GM12878 (cell line): Measurements from ENCODE around the gene DNAJC3. TPM values are rescaled to one million over a fixed set of nuclear protein-coding genes. Genes with fewer than 3 reads are reported as not detected.

Source experiments
- ATAC-seq: fragments of 200-7000 bp; cut with Tn5 transposase; 3 replicates; pipeline ENCODE4 v1.9.1; 2020; ENCODE audit warnings: mild to moderate bottlenecking, moderate library complexity
- BruUV-seq: library from RNA; stranded (reverse); fragments of 400-500 nt; replicated peaks from 2 replicates; lab custom pipeline; 2021; lab: Mats Ljungman, UMichigan
- CTCF ChIA-PET: fragments of 300-600 bp; sonication (Branson Sonifier 250); formaldehyde crosslinking; extraction: SDS; loops from one replicate; lab custom pipeline; 2021; ENCODE audit warnings: inconsistent platforms; lab: Yijun Ruan, JAX
- POLR2A ChIA-PET: fragments of 350-600 bp; formaldehyde crosslinking; extraction: SDS; loops from one replicate; lab custom pipeline; 2021; ENCODE audit warnings: inconsistent platforms; lab: Charles Lee
- RAD21 ChIA-PET: fragments of 300-600 bp; sonication (Branson Sonifier 250); formaldehyde crosslinking; loops from one replicate; lab custom pipeline; 2023; ENCODE audit warnings: antibody characterized with exemption; ENCODE audit not compliant: unreplicated experiment; lab: Charles Lee
- SMC1A ChIA-PET: fragments of 300-600 bp; sonication (Branson Sonifier 250); formaldehyde crosslinking; loops from one replicate; lab custom pipeline; 2023; ENCODE audit not compliant: unreplicated experiment, uncharacterized antibody; lab: Charles Lee
- DNase-seq: peaks from one replicate; pipeline ENCODE4 v3.0.0-alpha.2; 2011; ENCODE audit warnings: low read depth, low spot score
- FAIRE-seq: peaks from 3 replicates; lab custom pipeline; 2011; peaks lifted over from hg19 to GRCh38; lab: Jason Lieb, UNC
- H2AFZ ChIP-seq: 2 replicates; pipeline ENCODE4 v1.6.0; 2011; ENCODE audit warnings: low read depth, low read length, control low read depth; ENCODE audit not compliant: control insufficient read depth
- H3K27ac ChIP-seq: 2 replicates; pipeline ENCODE4 v1.5.1; 2011; ENCODE audit warnings: control low read depth; ENCODE audit not compliant: control insufficient read depth, insufficient read depth
- H3K27me3 ChIP-seq, 2 experiments: replicated peaks in 1 of 2; 2 replicates each; pipeline versions ENCODE4 v1.6.0 to v1.6.1; 2011; ENCODE audit warnings: low read length in 1 of 2; ENCODE audit not compliant: control insufficient read depth in 2 of 2, insufficient read depth in 2 of 2
- H3K36me3 ChIP-seq, 2 experiments: 2 replicates each; pipeline ENCODE4 v1.5.1; 2011; ENCODE audit warnings: low read length in 1 of 2; ENCODE audit not compliant: control insufficient read depth in 2 of 2, insufficient read depth in 2 of 2
- H3K4me1 ChIP-seq: 2 replicates; pipeline ENCODE4 v1.6.1; 2011; ENCODE audit warnings: mild to moderate bottlenecking, low read length, moderate library complexity, mixed read lengths; ENCODE audit not compliant: control insufficient read depth, insufficient read depth
- H3K4me2 ChIP-seq: 2 replicates; pipeline ENCODE4 v1.6.0; 2011; ENCODE audit warnings: control low read depth; ENCODE audit not compliant: control insufficient read depth, insufficient read depth
- H3K4me3 ChIP-seq: fragments of 200-600 bp; sonication (generic); 2 replicates; pipeline ENCODE4 v1.5.1; 2016
- H3K79me2 ChIP-seq: 2 replicates; pipeline ENCODE4 v1.6.0; 2011; ENCODE audit warnings: low read length; ENCODE audit not compliant: control insufficient read depth, insufficient read depth
- H3K9ac ChIP-seq: 2 replicates; pipeline ENCODE4 v1.8.0; 2011; ENCODE audit warnings: low read length, control low read depth, mixed read lengths; ENCODE audit not compliant: control insufficient read depth, insufficient read depth
- H3K9me3 ChIP-seq: replicated peaks from 3 replicates; pipeline ENCODE4 v1.5.1; 2011; ENCODE audit warnings: mild to moderate bottlenecking, low read length; ENCODE audit not compliant: control insufficient read depth, insufficient read depth
- H4K20me1 ChIP-seq: 2 replicates; pipeline ENCODE4 v1.6.0; 2011; ENCODE audit not compliant: control insufficient read depth, insufficient read depth
- ATF7 ChIP-seq: fragments of 450-650 bp; IDR thresholded peaks from 2 replicates; pipeline ENCODE4 v1.6.1; 2016; ENCODE audit warnings: low read depth, mild to moderate bottlenecking
- BMI1 ChIP-seq: fragments of 450-650 bp; IDR thresholded peaks from 2 replicates; pipeline ENCODE4 v1.6.1; 2016; ENCODE audit warnings: mild to moderate bottlenecking, moderate library complexity, borderline replicate concordance
- CBX3 ChIP-seq: fragments of 200-600 bp; sonication (generic); IDR thresholded peaks from 2 replicates; pipeline ENCODE4 v1.6.1; 2016; ENCODE audit warnings: low read depth, borderline replicate concordance
- HDGF ChIP-seq: fragments of 450-650 bp; IDR thresholded peaks from 2 replicates; pipeline ENCODE4 v1.6.1; 2016; ENCODE audit warnings: antibody characterized with exemption
- NFIC ChIP-seq: IDR thresholded peaks from 2 replicates; pipeline ENCODE4 v1.6.1; 2012; ENCODE audit warnings: low read depth, mild to moderate bottlenecking, inconsistent platforms, low read length, moderate library complexity
- PAX5 ChIP-seq: IDR thresholded peaks from 2 replicates; pipeline ENCODE4 v1.6.1; 2011; ENCODE audit warnings: low read depth, low read length, borderline replicate concordance
- SIN3A ChIP-seq: IDR thresholded peaks from 2 replicates; pipeline ENCODE4 v1.6.1; 2012; ENCODE audit warnings: low read depth, low read length, improper control_type of control experiment
- SIX5 ChIP-seq: IDR thresholded peaks from 2 replicates; pipeline ENCODE4 v1.6.1; 2011; ENCODE audit warnings: mild to moderate bottlenecking, low read depth, low read length, moderate library complexity; ENCODE audit not compliant: severe bottlenecking
- TARDBP ChIP-seq: IDR thresholded peaks from 2 replicates; pipeline ENCODE4 v1.6.1; 2016; ENCODE audit warnings: borderline replicate concordance
- WGBS: methylation state at CpG from one replicate; pipeline ENCODE4 v1.1.6; 2016; ENCODE audit warnings: low lambda C conversion rate; ENCODE audit not compliant: insufficient replicate concordance, insufficient coverage; ENCODE audit errors: missing lambda C conversion rate; 5-methylcytosine and 5-hydroxymethylcytosine counted together
- in situ Hi-C: fragments of 300-500 bp; cut with MboI; formaldehyde crosslinking; loops from 9 replicates; pipeline ENCODE4 v1.14.3; 2018; ENCODE audit warnings: mixed read lengths
- intact Hi-C: fragments of 100-400 bp; cut with micrococcal nuclease; formaldehyde crosslinking; loops from one replicate; pipeline ENCODE4 v1.14.2; 2022; ENCODE audit not compliant: unreplicated experiment
- polyA plus RNA-seq, 11 experiments: library from polyadenylated mRNA; depleted of rRNA in 4 of 11; unstranded in 6 of 11; stranded (reverse) in 5 of 11; fragments of >200 nt; fragmentation: Nextera tagmentation in 4 of 11; fragmentation: Illumina TruSeq in 1 of 11; extraction: Ambion mirVana in 4 of 11; extraction: Trizol in 1 of 11; gene quantifications; 1 replicate in 1 of 11; 2 replicates in 10 of 11; pipeline versions ENCODE4 v1.2.1 to v1.2.3, GENCODE V29; 2011 to 2016; ENCODE audit warnings: inconsistent platforms in 2 of 11, missing spikeins in 2 of 11, low read depth in 1 of 11
- total RNA-seq, 4 experiments: library from RNA; depleted of rRNA in 3 of 4; stranded (reverse); fragments of >200 nt in 3 of 4; fragmentation: Illumina TruSeq in 1 of 4; extraction: Trizol in 1 of 4; gene quantifications; 2 replicates each; pipeline versions ENCODE4 v1.2.1 to v1.2.3, GENCODE V29; 2013 to 2021
- TF ChIP-seq, protein P1 (sequence below): fragments of 450-650 bp; IDR thresholded peaks from 2 replicates; pipeline ENCODE4 v1.6.1; 2016; ENCODE audit warnings: mild to moderate bottlenecking, moderate library complexity, borderline replicate concordance
- TF ChIP-seq, protein P2 (sequence below): IDR thresholded peaks from 2 replicates; pipeline ENCODE4 v1.6.1; 2012; ENCODE audit warnings: low read length, inconsistent platforms
- TF ChIP-seq, protein P3 (sequence below): fragments of 450-650 bp; conservative IDR thresholded peaks from 2 replicates; pipeline ENCODE4 v1.6.1; 2017; ENCODE audit warnings: mild to moderate bottlenecking, moderate library complexity
- TF ChIP-seq, protein P4 (sequence below): IDR thresholded peaks from 2 replicates; pipeline ENCODE4 v1.6.1; 2012; ENCODE audit warnings: mild to moderate bottlenecking, low read depth, low read length

Gene DNAJC3
- total and polyA plus RNA-seq, 10 of the 15 experiments (the other 5 are each of a cell fraction or from before 2014, with no cell fraction given) = 9.3 to 37.4 (median 19.0) TPM

DNA sequence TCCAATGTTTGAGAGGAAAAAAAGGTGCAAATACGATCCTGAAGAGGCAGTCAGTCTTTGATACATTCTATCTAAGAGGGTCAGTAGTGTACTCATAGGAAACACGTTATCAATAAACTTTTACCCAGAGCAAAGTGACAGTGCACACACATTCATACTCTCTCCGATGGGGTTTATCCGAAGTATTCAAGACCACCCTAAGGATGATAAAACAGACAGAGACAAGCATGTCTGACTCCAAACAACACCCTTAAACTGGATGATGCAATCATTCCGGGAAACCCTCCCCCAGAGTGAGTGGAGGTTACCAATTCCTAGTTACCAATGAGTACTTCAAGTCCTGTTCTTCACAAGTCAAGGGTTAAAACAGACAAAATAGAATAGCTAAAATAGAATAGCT lies 79.1 kb downstream of the DNAJC3 start:
- Histone ChIP-seq H3K9ac (no peak overlapping the region), H3K4me1 (no peaks in the 10 kb centered on the region), H3K4me3 (no peak overlapping the region), H3K4me2 (no peak overlapping the region), H4K20me1 (no peaks in the 10 kb centered on the region), H3K36me3 (peaks cover 0 to 8% of the 10 kb centered on the region in 2 experiments; a peak in 2 of 4 replicates), H3K79me2 (peaks cover 2% of the 10 kb centered on the region), H3K9me3 (no peaks in the 10 kb centered on the region; the same call in 2 of the 3 replicates), H3K27ac (no peak overlapping the region), H3K27me3 (no peaks in the 10 kb centered on the region), H2AFZ (no peak overlapping the region)
- DNase-seq = no peak
- WGBS = 87% methylated on average over 5 of the region's 5 CpGs
- FAIRE-seq = no peak
- ChIA-PET SMC1A (interaction anchor here (1.4 kb wide), 1 partner anchor 8 kb away, joined by 3 read pairs; no protein-coding TSS in a partner anchor), POLR2A (interaction anchor here (0.7 kb wide), 1 partner anchor 54 kb away, joined by 5 read pairs; no protein-coding TSS in a partner anchor), RAD21 (no interaction called here), CTCF (interaction anchor here (0.9 kb wide), 1 partner anchor 132 kb away, joined by 3 read pairs; no protein-coding TSS in a partner anchor)
- BruUV-seq = no TSS peak
- intact Hi-C loops = no loop called here
- in situ Hi-C loops = no loop called here
- no peak for ATAC-seq
- TF ChIP-seq TARDBP (no peak), SIN3A (no peak), HDGF (no peak), SIX5 (no peak), PAX5 (no peak), NFIC (no peak), ATF7 (no peak), BMI1 (no peak), CBX3 (no peak)
- TF ChIP-seq, protein P1, sequence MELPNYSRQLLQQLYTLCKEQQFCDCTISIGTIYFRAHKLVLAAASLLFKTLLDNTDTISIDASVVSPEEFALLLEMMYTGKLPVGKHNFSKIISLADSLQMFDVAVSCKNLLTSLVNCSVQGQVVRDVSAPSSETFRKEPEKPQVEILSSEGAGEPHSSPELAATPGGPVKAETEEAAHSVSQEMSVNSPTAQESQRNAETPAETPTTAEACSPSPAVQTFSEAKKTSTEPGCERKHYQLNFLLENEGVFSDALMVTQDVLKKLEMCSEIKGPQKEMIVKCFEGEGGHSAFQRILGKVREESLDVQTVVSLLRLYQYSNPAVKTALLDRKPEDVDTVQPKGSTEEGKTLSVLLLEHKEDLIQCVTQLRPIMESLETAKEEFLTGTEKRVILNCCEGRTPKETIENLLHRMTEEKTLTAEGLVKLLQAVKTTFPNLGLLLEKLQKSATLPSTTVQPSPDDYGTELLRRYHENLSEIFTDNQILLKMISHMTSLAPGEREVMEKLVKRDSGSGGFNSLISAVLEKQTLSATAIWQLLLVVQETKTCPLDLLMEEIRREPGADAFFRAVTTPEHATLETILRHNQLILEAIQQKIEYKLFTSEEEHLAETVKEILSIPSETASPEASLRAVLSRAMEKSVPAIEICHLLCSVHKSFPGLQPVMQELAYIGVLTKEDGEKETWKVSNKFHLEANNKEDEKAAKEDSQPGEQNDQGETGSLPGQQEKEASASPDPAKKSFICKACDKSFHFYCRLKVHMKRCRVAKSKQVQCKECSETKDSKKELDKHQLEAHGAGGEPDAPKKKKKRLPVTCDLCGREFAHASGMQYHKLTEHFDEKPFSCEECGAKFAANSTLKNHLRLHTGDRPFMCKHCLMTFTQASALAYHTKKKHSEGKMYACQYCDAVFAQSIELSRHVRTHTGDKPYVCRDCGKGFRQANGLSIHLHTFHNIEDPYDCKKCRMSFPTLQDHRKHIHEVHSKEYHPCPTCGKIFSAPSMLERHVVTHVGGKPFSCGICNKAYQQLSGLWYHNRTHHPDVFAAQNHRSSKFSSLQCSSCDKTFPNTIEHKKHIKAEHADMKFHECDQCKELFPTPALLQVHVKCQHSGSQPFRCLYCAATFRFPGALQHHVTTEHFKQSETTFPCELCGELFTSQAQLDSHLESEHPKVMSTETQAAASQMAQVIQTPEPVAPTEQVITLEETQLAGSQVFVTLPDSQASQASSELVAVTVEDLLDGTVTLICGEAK = no peak
- TF ChIP-seq, protein P2, sequence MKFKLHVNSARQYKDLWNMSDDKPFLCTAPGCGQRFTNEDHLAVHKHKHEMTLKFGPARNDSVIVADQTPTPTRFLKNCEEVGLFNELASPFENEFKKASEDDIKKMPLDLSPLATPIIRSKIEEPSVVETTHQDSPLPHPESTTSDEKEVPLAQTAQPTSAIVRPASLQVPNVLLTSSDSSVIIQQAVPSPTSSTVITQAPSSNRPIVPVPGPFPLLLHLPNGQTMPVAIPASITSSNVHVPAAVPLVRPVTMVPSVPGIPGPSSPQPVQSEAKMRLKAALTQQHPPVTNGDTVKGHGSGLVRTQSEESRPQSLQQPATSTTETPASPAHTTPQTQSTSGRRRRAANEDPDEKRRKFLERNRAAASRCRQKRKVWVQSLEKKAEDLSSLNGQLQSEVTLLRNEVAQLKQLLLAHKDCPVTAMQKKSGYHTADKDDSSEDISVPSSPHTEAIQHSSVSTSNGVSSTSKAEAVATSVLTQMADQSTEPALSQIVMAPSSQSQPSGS = no peak
- TF ChIP-seq, protein P3, sequence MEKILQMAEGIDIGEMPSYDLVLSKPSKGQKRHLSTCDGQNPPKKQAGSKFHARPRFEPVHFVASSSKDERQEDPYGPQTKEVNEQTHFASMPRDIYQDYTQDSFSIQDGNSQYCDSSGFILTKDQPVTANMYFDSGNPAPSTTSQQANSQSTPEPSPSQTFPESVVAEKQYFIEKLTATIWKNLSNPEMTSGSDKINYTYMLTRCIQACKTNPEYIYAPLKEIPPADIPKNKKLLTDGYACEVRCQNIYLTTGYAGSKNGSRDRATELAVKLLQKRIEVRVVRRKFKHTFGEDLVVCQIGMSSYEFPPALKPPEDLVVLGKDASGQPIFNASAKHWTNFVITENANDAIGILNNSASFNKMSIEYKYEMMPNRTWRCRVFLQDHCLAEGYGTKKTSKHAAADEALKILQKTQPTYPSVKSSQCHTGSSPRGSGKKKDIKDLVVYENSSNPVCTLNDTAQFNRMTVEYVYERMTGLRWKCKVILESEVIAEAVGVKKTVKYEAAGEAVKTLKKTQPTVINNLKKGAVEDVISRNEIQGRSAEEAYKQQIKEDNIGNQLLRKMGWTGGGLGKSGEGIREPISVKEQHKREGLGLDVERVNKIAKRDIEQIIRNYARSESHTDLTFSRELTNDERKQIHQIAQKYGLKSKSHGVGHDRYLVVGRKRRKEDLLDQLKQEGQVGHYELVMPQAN = no peak
- TF ChIP-seq, protein P4, sequence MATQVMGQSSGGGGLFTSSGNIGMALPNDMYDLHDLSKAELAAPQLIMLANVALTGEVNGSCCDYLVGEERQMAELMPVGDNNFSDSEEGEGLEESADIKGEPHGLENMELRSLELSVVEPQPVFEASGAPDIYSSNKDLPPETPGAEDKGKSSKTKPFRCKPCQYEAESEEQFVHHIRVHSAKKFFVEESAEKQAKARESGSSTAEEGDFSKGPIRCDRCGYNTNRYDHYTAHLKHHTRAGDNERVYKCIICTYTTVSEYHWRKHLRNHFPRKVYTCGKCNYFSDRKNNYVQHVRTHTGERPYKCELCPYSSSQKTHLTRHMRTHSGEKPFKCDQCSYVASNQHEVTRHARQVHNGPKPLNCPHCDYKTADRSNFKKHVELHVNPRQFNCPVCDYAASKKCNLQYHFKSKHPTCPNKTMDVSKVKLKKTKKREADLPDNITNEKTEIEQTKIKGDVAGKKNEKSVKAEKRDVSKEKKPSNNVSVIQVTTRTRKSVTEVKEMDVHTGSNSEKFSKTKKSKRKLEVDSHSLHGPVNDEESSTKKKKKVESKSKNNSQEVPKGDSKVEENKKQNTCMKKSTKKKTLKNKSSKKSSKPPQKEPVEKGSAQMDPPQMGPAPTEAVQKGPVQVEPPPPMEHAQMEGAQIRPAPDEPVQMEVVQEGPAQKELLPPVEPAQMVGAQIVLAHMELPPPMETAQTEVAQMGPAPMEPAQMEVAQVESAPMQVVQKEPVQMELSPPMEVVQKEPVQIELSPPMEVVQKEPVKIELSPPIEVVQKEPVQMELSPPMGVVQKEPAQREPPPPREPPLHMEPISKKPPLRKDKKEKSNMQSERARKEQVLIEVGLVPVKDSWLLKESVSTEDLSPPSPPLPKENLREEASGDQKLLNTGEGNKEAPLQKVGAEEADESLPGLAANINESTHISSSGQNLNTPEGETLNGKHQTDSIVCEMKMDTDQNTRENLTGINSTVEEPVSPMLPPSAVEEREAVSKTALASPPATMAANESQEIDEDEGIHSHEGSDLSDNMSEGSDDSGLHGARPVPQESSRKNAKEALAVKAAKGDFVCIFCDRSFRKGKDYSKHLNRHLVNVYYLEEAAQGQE = no peak
